Smooth muscle cell (in vitro differentiated cells): ENCODE results near the gene E2F3. TPM values are rescaled to one million over a fixed set of nuclear protein-coding genes. Genes with fewer than 3 reads are reported as not detected.

Experiments
- DNase-seq: peaks from one replicate; lab custom pipeline; 2025; ENCODE audit not compliant: unreplicated experiment; lab: John Stamatoyannopoulos, UW
- H2AFZ ChIP-seq: fragments of 200-600 bp; sonication (generic); 2 replicates; pipeline ENCODE4 v1.6.0; 2016; ENCODE audit warnings: antibody characterized with exemption, low read depth, mild to moderate bottlenecking
- H3F3A ChIP-seq: fragments of 200-600 bp; sonication (generic); 2 replicates; pipeline ENCODE4 v1.6.0; 2017; ENCODE audit warnings: antibody characterized with exemption, low read depth
- H3K27ac ChIP-seq: fragments of 200-600 bp; sonication (generic); 2 replicates; pipeline ENCODE4 v1.5.1; 2016; ENCODE audit warnings: low read depth, mild to moderate bottlenecking
- H3K27me3 ChIP-seq: fragments of 200-600 bp; sonication (generic); 2 replicates; pipeline ENCODE4 v1.6.1; 2016; ENCODE audit warnings: low read depth, mild to moderate bottlenecking
- H3K36me3 ChIP-seq: fragments of 200-600 bp; sonication (generic); 2 replicates; pipeline ENCODE4 v1.5.1; 2016; ENCODE audit warnings: low read depth
- H3K4me1 ChIP-seq: fragments of 200-600 bp; sonication (generic); 2 replicates; pipeline ENCODE4 v1.5.1; 2016; ENCODE audit warnings: low read depth
- H3K4me2 ChIP-seq: fragments of 200-600 bp; sonication (generic); 2 replicates; pipeline ENCODE4 v1.6.0; 2016; ENCODE audit warnings: mild to moderate bottlenecking
- H3K4me3 ChIP-seq: fragments of 200-600 bp; sonication (generic); 2 replicates; pipeline ENCODE4 v1.5.1; 2016; ENCODE audit warnings: mild to moderate bottlenecking
- H3K79me2 ChIP-seq: fragments of 200-600 bp; sonication (generic); 2 replicates; pipeline ENCODE4 v1.6.0; 2016; ENCODE audit warnings: low read depth, mild to moderate bottlenecking
- H3K9ac ChIP-seq: fragments of 200-600 bp; sonication (generic); 2 replicates; pipeline ENCODE4 v1.6.0; 2016; ENCODE audit warnings: low read depth
- H3K9me3 ChIP-seq: fragments of 200-600 bp; sonication (generic); replicated peaks from 2 replicates; pipeline ENCODE4 v1.5.1; 2016; ENCODE audit warnings: low read depth
- H4K20me1 ChIP-seq: fragments of 200-600 bp; sonication (generic); 2 replicates; pipeline ENCODE4 v1.6.0; 2016; ENCODE audit warnings: low read depth
- WGBS: methylation state at CpG from one replicate; pipeline ENCODE4 v1.1.7; 2016; ENCODE audit warnings: low lambda C conversion rate; 5-methylcytosine and 5-hydroxymethylcytosine counted together
- polyA plus RNA-seq: library from polyadenylated mRNA; unstranded; fragments of >200 nt; fragmentation: Nextera tagmentation; extraction: Ambion mirVana; gene quantifications from 2 replicates; pipeline ENCODE4 v1.2.1, GENCODE V29; 2016
- total RNA-seq: library from RNA; depleted of rRNA; stranded (reverse); fragments of >200 nt; gene quantifications from 2 replicates; pipeline ENCODE4 v1.2.3, GENCODE V29; 2014
- TF ChIP-seq, protein P1 (sequence below): fragments of 200-600 bp; sonication (generic); IDR thresholded peaks from 2 replicates; pipeline ENCODE4 v1.5.1; 2017; ENCODE audit warnings: borderline replicate concordance, mild to moderate bottlenecking, antibody characterized with exemption; ENCODE audit not compliant: insufficient read depth, poor library complexity, severe bottlenecking

Gene E2F3
- total and polyA plus RNA-seq, 2 experiments from 2014 or later, result 7.9 to 12.6 TPM

DNA sequence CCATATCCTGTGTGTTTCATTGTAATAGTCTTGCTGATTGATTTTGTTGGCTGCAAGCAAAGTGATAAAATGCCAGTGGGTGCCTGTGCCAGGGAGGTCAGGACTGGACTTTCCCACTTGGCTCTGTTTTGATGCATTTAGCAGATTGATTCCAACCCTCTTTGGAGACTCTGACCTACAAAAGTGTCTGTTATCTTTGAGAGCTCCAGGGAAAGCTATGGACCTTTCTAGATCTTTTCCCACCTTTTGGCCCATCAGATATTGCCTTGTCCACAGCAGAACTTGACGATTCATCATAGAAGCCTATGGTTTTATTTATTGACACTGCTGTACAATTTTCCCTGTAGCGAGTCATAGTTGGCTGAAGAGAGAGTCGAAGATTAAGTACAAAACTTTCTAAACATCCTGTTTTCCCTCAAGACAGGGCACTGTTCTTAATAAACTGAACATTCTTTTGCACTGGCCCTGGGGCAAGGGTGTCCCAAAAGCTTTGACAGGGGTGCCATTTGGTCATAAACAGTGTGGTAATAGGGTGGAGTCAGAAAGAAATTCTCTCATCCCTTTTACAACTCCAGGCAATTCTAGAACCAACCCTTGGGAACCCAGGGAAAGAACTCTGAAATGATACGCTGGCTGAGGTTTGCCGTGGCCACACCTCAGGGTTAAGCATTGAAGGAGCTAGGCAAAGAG lies 53.7 kb downstream of the E2F3 start:
- Histone ChIP-seq H3K9ac (no peak overlapping the region), H4K20me1 (peaks cover 97% of the 10 kb centered on the region), H3K27ac (no peak overlapping the region), H3K4me3 (no peak overlapping the region), H3K4me2 (no peak overlapping the region), H3K36me3 (no peaks in the 10 kb centered on the region), H3K27me3 (no peaks in the 10 kb centered on the region), H3F3A (no peaks in the 10 kb centered on the region), H3K4me1 (peaks cover 3% of the 10 kb centered on the region), H3K79me2 (peaks cover 99% of the 10 kb centered on the region), H2AFZ (no peak overlapping the region), H3K9me3 (no peaks in the 10 kb centered on the region)
- TF ChIP-seq, protein P1, sequence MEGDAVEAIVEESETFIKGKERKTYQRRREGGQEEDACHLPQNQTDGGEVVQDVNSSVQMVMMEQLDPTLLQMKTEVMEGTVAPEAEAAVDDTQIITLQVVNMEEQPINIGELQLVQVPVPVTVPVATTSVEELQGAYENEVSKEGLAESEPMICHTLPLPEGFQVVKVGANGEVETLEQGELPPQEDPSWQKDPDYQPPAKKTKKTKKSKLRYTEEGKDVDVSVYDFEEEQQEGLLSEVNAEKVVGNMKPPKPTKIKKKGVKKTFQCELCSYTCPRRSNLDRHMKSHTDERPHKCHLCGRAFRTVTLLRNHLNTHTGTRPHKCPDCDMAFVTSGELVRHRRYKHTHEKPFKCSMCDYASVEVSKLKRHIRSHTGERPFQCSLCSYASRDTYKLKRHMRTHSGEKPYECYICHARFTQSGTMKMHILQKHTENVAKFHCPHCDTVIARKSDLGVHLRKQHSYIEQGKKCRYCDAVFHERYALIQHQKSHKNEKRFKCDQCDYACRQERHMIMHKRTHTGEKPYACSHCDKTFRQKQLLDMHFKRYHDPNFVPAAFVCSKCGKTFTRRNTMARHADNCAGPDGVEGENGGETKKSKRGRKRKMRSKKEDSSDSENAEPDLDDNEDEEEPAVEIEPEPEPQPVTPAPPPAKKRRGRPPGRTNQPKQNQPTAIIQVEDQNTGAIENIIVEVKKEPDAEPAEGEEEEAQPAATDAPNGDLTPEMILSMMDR, result no peak
- WGBS, result 59% methylated on average over 5 of the region's 5 CpGs
- no peak for DNase-seq

DNA sequence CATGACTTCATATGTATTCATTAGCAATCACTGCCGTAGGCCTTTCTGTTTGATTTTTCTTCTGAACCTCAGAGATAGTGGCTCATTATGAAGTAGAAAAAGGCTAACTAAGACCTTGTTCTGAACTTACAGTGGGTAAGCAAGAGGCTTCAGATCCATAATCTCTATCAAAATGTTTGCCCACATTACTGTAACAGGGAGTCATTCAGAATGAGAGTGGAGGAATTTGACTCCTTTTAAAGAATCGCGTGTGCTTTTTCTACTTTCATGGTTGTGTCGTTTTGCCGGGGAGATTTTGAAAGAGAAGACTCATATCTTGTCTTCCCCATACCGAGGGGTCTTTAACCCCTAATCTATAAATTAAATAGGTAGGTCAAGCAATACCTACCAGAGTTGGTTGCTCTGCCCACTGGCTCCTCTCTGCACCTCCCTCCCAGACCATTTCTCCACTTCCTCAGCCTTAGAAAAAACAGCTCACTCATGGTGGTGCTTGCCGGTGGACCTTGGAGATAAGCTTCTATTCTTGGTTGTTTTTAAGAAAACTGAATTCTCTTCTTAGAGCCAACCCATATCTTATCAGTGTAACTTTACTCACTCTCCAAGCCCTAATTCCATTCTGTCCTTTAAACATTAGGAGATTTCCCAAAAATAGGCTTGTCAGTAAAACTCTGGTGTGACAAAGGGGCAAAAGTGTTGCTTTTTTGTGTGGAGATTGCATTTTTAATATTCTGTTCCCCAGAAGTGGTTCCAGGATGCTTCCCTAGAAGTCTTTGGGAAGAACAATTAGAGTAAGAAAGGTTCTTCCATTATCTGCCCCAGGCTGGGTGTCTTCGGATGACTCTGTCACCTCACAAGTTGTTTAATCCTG lies 56.6 kb downstream of the E2F3 start:
- H3K4me1 ChIP-seq, result peaks cover 3% of the 10 kb centered on the region
- H4K20me1 ChIP-seq, result peaks cover 90% of the 10 kb centered on the region
- WGBS, result 83% methylated on average over 8 of the region's 8 CpGs
- no peaks in the 10 kb centered on the region for H3K9me3 ChIP-seq
- no peak overlapping the region for H3K4me3 ChIP-seq
- H3K36me3 ChIP-seq, result no peaks in the 10 kb centered on the region
- DNase-seq, result no peak
- H3K27ac ChIP-seq, result no peak overlapping the region
- no peaks in the 10 kb centered on the region for H3F3A ChIP-seq
- H3K79me2 ChIP-seq, result peaks cover 96% of the 10 kb centered on the region
- no peak overlapping the region for H3K4me2 ChIP-seq
- TF ChIP-seq, protein P1, result no peak
- no peaks in the 10 kb centered on the region for H3K27me3 ChIP-seq
- no peak overlapping the region for H3K9ac ChIP-seq
- no peak overlapping the region for H2AFZ ChIP-seq

DNA sequence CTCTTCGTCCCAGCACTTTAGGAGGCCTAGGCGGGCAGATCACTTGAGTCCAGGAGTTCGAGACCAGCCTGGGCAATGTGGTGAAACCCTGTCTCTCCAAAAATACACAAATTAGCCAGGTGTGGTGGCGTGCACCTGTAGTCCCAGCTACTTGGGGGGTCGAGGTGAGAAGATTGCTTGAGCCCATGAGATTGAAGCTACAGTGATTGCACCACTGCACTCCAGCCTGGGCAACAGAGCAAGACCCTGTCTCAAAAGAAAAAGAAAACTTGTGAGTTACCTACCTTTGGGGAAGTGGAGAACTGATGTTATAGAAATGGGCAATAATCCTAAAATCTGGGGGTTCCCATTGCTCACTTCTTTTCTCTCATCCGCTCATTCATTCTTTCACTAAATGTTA lies 58.0 kb downstream of the E2F3 start:
- no peak overlapping the region for H3K4me2 ChIP-seq
- H3K9ac ChIP-seq, result no peak overlapping the region
- H3K4me1 ChIP-seq, result peaks cover 2% of the 10 kb centered on the region
- no peak overlapping the region for H3K4me3 ChIP-seq
- no peaks in the 10 kb centered on the region for H3K36me3 ChIP-seq
- H2AFZ ChIP-seq, result no peak overlapping the region
- H3K79me2 ChIP-seq, result peaks cover 94% of the 10 kb centered on the region
- over 99% methylated on average over 6 of the region's 6 CpGs for WGBS
- H3F3A ChIP-seq, result no peaks in the 10 kb centered on the region
- H3K9me3 ChIP-seq, result no peaks in the 10 kb centered on the region
- no peak overlapping the region for H3K27ac ChIP-seq
- H4K20me1 ChIP-seq, result peaks cover 90% of the 10 kb centered on the region
- no peaks in the 10 kb centered on the region for H3K27me3 ChIP-seq
- DNase-seq, result no peak
- TF ChIP-seq, protein P1, result no peak
